HUDEP-2 (cell line): ENCODE measurements around the gene RNF152.

ENCODE experiments used
- DNase-seq, 76 experiments: peaks; one replicate each; lab custom pipeline; 2025; ENCODE audit not compliant: unreplicated experiment in 76 of 76; lab: John Stamatoyannopoulos, UW

Gene RNF152

GRCh38 chr18:61766266-61766884 lies 126.4 kb downstream of the RNF152 start:
- DNase-seq = no peak

- peak in 29 of 76 experiments; percentile 1 to 83 (median 31) for DNase-seq
These were observed 127.7 kb downstream of the RNF152 start for GRCh38 chr18:61765097-61765496.

- no peak for DNase-seq
These were observed 128.4 kb downstream of the RNF152 start for GRCh38 chr18:61764381-61764780.

GRCh38 chr18:61761875-61762274 lies 130.9 kb downstream of the RNF152 start:
- no peak for DNase-seq
